Activated naive CD8-positive, alpha-beta T cell treated with anti-CD3 and anti-CD28 coated beads, Interleukin-2, amount 10 ng/mL, durations not matched to agents 7 days and 5 days (primary cell): Measurements from ENCODE around the gene FLAD1. TPM values are rescaled to one million over a fixed set of nuclear protein-coding genes. Genes with fewer than 3 reads are reported as not detected.

Experiments used
- ATAC-seq: fragments of 150-1000 bp; cut with Tn5 transposase; one replicate; pipeline ENCODE4 v1.10.0; 2021; ENCODE audit warnings: low read depth, moderate library complexity
- POLR2A ChIA-PET: fragments of 350-600 bp; sonication (Branson Sonifier 250); formaldehyde crosslinking; loops from one replicate; lab custom pipeline; 2021; ENCODE audit warnings: antibody characterized with exemption; lab: Charles Lee
- DNase-seq: peaks from one replicate; pipeline ENCODE4 v3.0.0; 2021
- H3K27ac Mint-ChIP-seq: one replicate; pipeline ENCODE4 v1.8.0; 2022; ENCODE audit warnings: mild to moderate bottlenecking, mixed read lengths
- H3K27me3 Mint-ChIP-seq: one replicate; pipeline ENCODE4 v1.8.0; 2022; ENCODE audit warnings: mild to moderate bottlenecking, moderate library complexity, mixed read lengths
- H3K36me3 Mint-ChIP-seq: one replicate; pipeline ENCODE4 v1.8.0; 2021; ENCODE audit warnings: mild to moderate bottlenecking, mixed read lengths
- H3K4me1 Mint-ChIP-seq: one replicate; pipeline ENCODE4 v1.8.0; 2021; ENCODE audit warnings: mixed read lengths
- H3K4me3 Mint-ChIP-seq: one replicate; pipeline ENCODE4 v1.8.0; 2022; ENCODE audit warnings: mild to moderate bottlenecking, moderate library complexity, mixed read lengths
- H3K9me3 Mint-ChIP-seq: one replicate; pipeline ENCODE4 v1.8.0; 2021; ENCODE audit warnings: mixed read lengths
- total RNA-seq, 2 experiments: library from RNA; stranded (reverse); gene quantifications; one replicate each; pipeline ENCODE4 v1.2.3, GENCODE V29; 2021

Gene FLAD1
- total RNA-seq, 2 experiments from 2014 or later: 46.2 to 48.9 TPM

DNA sequence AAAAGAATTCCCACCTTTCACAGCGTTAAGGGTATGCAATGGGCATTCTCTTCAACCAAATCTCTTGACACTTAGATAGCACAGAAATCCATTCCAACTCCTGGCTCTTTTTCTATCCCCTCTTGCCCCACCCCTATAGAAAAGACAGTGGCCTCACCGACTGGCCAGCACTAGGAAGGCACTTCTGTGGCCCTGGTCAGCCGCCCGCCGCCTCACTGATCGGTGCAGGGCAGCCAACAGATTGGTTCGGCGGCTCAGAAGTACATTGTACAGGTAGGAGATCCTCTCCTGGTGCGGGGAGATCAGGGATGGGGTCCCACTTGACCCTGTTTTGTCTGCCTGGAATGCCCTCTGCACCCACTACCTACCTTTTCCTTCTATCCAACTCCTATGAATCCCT, 41.2 kb downstream of the FLAD1 start:
- Mint-ChIP-seq H3K27ac (no peak overlapping the region), H3K36me3 (peaks cover 3% of the 10 kb centered on the region), H3K4me3 (no peak overlapping the region), H3K9me3 (no peaks in the 10 kb centered on the region), H3K4me1 (peaks cover 3% of the 10 kb centered on the region), H3K27me3 (peaks cover 12% of the 10 kb centered on the region)
- POLR2A ChIA-PET: no interaction called here
- ATAC-seq: no peak
- DNase-seq: no peak

DNA sequence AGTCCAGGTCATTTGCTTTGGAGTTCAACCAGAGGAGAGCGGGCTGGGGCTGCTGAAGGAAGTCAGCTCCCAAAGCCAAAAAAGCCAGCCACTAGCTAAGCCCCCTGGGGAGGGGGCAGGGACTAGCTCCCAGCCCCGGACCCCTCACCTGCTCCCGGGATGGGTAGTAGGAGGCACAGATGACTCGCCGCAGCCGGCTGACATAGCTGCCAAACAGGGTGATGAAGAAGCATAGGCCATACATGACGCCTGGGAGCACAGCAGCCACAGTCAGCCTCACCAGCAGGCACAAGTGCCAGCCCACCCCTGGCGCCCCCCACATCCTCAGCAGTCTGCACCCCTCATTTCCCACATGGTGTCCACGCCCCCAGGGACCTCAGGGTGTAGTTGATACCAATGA, 43.0 kb downstream of the FLAD1 start:
- no peaks in the 10 kb centered on the region for H3K9me3 Mint-ChIP-seq
- no peak overlapping the region for H3K27ac Mint-ChIP-seq
- H3K4me3 Mint-ChIP-seq: no peak overlapping the region
- no peaks in the 10 kb centered on the region for H3K4me1 Mint-ChIP-seq
- peaks cover 8% of the 10 kb centered on the region for H3K27me3 Mint-ChIP-seq
- POLR2A ChIA-PET: no interaction called here
- DNase-seq (no peak), ATAC-seq (no peak)
- H3K36me3 Mint-ChIP-seq: no peaks in the 10 kb centered on the region

DNA sequence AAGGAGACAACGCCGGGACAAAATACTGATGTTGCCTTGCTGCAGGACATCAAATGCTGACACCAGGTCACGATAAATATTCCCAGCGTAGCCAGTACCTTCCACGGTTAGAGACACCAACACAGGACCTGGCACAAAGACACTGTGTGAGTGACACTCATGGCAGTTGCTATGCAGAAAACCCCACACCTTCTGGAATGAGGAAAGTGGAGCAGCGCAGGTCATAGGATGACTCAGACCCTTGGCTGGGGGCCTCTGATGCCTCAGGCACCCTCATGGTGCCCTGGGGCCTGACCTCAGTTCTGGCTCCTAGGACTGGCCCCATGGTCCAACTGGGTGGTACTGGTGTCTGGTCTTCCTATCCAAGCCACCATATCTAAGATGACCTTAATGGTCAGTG, 43.4 kb downstream of the FLAD1 start:
- Mint-ChIP-seq H3K27ac (no peak overlapping the region), H3K9me3 (no peaks in the 10 kb centered on the region), H3K4me1 (no peaks in the 10 kb centered on the region), H3K36me3 (no peaks in the 10 kb centered on the region), H3K4me3 (no peak overlapping the region), H3K27me3 (peaks cover 8% of the 10 kb centered on the region)
- no peak for DNase-seq
- POLR2A ChIA-PET: no interaction called here
- ATAC-seq: no peak

DNA sequence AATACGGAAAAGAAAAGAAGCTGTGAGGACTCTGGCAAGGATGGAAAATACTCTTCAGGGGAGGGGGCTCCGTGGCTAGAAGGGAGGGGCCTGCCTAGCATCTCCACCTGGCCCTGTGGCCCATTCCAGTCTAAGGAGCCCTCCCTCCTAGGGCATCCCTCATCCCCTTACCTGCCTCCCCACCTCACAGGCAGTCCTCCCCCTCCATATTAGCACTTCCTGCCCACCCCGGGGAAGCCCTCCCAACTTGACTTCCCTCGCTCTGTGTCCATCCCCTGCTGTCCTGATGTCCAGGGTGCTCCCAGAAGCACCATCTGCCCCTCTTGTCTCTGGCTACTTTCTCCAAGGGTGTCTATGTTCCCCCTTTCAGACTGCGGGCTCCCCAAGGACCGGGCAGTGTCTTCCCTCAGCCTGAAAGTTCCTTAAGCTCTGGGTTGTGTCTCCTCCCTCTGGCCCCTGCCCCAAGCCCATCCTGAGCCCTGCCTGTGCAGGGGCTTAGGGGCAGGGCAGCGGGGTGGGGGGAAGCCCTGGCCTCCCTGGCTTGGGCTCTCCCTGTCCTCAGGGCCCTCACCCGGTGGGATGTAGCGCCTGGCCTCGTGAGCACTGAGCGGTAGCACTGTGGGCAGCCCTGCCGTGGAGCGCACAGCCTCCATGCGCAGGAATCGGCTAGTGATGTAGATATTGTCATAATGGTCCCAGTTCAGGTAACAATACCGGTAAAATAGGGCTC, 46.5 kb downstream of the FLAD1 start:
- POLR2A ChIA-PET: no interaction called here
- no peak overlapping the region for H3K4me3 Mint-ChIP-seq
- H3K4me1 Mint-ChIP-seq: no peaks in the 10 kb centered on the region
- no peaks in the 10 kb centered on the region for H3K9me3 Mint-ChIP-seq
- no peaks in the 10 kb centered on the region for H3K36me3 Mint-ChIP-seq
- peaks cover 6% of the 10 kb centered on the region for H3K27me3 Mint-ChIP-seq
- DNase-seq: no peak
- H3K27ac Mint-ChIP-seq: no peak overlapping the region
- no peak for ATAC-seq

DNA sequence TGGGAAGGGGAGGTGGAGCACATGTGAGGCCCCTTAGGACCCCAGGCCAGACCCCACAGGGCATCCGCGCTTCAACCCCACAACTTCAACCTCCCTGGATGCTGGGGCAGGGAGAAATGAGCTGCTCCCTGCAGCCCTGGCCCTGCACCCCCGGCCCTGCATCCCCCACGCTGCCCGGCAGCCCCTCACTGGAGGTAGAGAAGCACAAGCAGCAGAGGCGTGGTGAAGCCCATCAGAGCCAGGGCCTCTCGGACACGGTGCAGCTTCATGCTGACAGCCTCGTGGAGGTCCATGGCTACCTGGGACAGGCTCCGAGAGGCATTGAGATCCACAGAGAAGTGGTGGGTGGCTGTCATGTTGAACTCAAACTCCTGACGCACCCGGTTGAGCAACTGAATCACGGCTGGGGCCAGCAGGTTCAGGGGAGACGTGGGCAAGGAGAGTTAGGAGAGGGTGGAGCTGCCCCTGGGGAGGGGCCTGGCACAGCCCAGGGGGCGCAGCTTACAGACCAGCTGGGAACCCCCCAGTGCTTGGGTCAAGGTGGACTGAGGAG, 47.2 kb downstream of the FLAD1 start:
- H3K4me3 Mint-ChIP-seq: no peak overlapping the region
- peaks cover 7% of the 10 kb centered on the region for H3K27me3 Mint-ChIP-seq
- no peaks in the 10 kb centered on the region for H3K36me3 Mint-ChIP-seq
- H3K27ac Mint-ChIP-seq: no peak overlapping the region
- no peaks in the 10 kb centered on the region for H3K4me1 Mint-ChIP-seq
- no peak for ATAC-seq
- no peaks in the 10 kb centered on the region for H3K9me3 Mint-ChIP-seq
- POLR2A ChIA-PET: no interaction called here
- no peak for DNase-seq

DNA sequence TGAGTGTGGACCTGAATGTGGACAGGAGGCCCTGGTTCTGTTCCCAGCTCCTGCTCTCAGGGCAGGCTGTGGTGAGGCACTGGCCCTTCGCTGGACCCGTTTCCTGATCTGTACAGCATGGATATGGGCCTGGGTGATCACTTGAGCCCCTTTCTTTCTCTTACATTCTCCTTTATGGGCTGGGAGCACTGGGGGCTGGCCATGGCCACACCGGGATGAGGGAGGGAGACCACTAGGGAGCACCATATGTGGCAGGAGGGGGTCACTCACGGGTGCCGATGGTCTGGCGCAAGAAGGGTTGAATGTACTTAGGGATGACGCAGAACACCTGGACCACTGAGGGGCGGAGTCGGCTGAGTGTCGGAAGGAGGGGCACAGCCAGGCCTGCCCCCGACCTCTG, 47.8 kb downstream of the FLAD1 start:
- Mint-ChIP-seq H3K4me1 (no peaks in the 10 kb centered on the region), H3K36me3 (no peaks in the 10 kb centered on the region), H3K9me3 (no peaks in the 10 kb centered on the region), H3K4me3 (no peak overlapping the region), H3K27ac (no peak overlapping the region), H3K27me3 (peaks cover 4% of the 10 kb centered on the region)
- POLR2A ChIA-PET: no interaction called here
- DNase-seq (no peak), ATAC-seq (no peak)

DNA sequence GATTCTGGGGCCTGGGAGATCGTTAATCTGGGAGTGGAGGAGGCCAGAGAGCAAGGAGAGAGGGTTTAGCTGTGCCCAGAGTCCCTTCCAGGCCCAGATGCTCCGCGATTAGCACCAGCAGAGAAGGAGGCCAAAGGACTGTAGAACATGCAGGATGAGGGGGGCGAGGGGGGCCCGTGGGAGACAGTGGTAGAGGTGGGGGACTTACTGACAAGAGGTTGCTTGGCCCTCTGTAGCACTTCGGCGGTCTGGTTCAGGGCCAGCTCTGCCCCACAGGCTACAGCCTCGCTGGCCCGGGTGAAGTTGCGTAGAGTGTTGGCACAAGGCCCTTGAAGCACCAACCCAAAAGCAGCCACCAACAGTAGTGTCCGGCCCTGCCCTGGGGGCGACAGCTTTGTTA, 49.7 kb downstream of the FLAD1 start:
- Mint-ChIP-seq H3K36me3 (no peaks in the 10 kb centered on the region), H3K9me3 (no peaks in the 10 kb centered on the region), H3K4me3 (no peak overlapping the region), H3K4me1 (no peaks in the 10 kb centered on the region), H3K27ac (no peak overlapping the region), H3K27me3 (peaks cover 9% of the 10 kb centered on the region)
- POLR2A ChIA-PET: interaction anchor here (0.9 kb wide), 1 partner anchor 40 kb away, joined by 3 read pairs; the partner anchor contains the start of gene LENEP
- ATAC-seq (no peak), DNase-seq (no peak)

DNA sequence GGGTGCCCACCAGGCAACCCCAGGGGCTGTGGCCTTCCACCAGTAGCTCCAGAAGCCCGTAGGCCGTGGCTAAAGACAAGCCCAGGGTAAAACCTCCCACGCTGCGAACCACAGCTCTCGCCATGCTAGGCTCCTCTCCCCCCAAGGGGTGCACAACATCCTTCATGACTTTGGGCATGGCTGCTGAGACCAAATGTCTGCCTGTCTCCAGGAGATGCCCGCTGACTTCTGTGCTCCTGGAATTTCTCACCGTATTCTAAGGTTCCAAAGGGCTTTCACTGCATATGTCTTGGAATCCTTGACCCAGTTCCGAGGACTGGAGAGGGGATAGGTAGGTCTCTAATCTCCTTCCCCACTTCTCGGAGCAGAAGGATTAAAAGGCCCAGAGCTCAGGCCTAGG, 50.4 kb downstream of the FLAD1 start, which contains the start of the genes DCST1 and DCST2:
Gene DCST1 (plus strand): TSS at position 301 of the 400 bp plus-strand sequence. CDS start 213 bp downstream, outside the sequence.
Gene DCST2 (minus strand): TSS at position 258 of the 400 bp plus-strand sequence. CDS start 80 bp downstream, at position 178.
- Mint-ChIP-seq H3K27me3 (peaks cover 10% of the 10 kb centered on the region), H3K36me3 (no peaks in the 10 kb centered on the region), H3K9me3 (no peaks in the 10 kb centered on the region), H3K27ac (no peak within 1 kb of the TSS), H3K4me3 (no peak within 1 kb of the TSS), H3K4me1 (peaks cover 1% of the 10 kb centered on the region)
- no peak for ATAC-seq
- POLR2A ChIA-PET: interaction anchor here (0.9 kb wide), 1 partner anchor 41 kb away, joined by 3 read pairs; the partner anchor contains the start of gene LENEP
- DNase-seq: no peak

DNA sequence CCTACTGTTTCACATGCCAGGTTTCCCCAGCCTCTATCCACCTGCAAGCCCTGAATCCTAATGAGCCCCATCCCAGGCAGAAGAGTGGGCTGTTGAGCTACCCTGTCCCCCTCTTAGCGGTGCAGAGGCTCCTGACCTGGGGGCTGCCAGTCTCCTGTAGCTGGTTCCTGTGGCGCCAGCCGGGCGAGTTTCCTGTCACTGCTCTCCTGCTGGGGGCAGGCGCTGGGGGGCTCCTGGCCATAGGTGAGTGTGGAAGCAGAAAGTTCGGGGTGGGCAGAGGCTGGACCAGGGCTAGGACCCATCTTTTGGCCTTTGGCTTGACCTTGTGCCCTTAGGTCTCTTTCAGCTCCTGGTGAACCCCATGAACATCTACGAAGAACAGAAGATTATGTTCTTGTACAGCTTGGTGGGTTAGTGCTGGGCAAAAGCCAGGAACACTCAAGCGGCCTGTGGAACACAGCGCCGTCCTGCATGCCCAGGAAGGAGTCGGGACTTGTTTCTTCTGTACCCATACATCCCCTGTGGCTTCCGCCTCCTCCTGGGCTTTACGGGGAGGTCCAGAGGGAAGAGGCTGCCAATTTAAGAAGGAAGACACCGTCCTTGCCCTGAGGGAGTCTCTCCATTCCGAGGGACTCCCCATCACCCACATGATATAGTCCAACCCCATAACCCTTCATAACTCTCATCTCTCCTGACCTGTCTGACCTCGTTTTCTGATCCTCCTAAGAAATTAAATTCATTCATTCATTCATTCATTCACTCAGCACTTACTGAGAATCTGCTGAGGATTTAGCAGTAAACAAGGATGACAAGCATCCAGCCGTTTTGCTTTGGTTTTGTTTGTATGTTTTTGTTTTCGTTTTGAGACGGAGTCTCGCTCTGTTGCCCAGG, 51.4 kb downstream of the FLAD1 start:
- POLR2A ChIA-PET: no interaction called here
- no peak for ATAC-seq
- no peak overlapping the region for H3K27ac Mint-ChIP-seq

DNA sequence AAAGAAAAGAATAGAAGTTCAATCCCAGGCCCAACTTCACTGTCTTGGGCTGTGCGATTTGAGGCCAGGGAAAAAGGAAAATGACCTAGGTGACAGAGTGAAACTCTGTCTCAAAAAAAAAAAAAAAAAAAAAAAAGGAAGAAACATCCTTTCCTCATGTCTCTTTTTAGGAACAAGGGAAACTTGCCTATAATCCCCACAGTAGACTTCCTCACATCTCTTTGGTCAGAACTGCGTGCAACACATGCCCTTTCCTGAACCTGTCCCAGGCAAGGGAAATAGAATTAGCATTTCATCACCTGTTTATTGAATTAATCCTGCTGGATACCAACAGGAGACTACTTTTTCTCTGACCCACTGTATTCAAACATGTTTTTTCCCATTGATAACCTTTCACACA, 52.8 kb downstream of the FLAD1 start:
- POLR2A ChIA-PET: no interaction called here
- no peak overlapping the region for H3K4me3 Mint-ChIP-seq
- DNase-seq (no peak), ATAC-seq (no peak)
- peaks cover 15% of the 10 kb centered on the region for H3K27me3 Mint-ChIP-seq
- H3K27ac Mint-ChIP-seq: no peak overlapping the region
- no peaks in the 10 kb centered on the region for H3K36me3 Mint-ChIP-seq
- no peaks in the 10 kb centered on the region for H3K9me3 Mint-ChIP-seq
- peaks cover 8% of the 10 kb centered on the region for H3K4me1 Mint-ChIP-seq

More for the DNA sequence above, 51.4 kb downstream of the FLAD1 start:
- Mint-ChIP-seq H3K36me3 (no peaks in the 10 kb centered on the region), H3K4me1 (peaks cover 8% of the 10 kb centered on the region), H3K9me3 (no peaks in the 10 kb centered on the region), H3K27me3 (peaks cover 15% of the 10 kb centered on the region), H3K4me3 (no peak overlapping the region)
- DNase-seq: no peak

DNA sequence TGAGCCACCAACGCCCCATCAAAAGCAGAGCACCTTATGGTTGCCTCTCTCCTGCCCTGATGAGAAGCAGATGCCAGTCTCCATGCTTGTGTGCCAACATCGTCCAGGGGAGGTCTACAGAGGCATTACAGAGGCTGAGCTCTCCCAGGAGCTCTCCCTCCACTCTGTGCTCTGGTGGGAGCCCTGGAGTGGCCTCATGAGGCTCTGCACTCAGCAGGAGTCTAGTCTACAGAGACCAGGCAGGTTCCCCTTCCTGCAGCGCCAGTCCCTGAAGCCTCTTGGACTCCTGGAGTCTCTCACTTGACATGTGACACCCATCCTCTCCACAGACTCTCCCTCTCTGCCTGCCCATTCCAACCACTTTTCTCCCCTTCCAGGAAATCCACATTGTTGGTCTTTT, 53.9 kb downstream of the FLAD1 start:
- Mint-ChIP-seq H3K4me3 (no peak overlapping the region), H3K36me3 (no peaks in the 10 kb centered on the region), H3K27me3 (peaks cover 20% of the 10 kb centered on the region), H3K9me3 (no peaks in the 10 kb centered on the region), H3K27ac (no peak overlapping the region), H3K4me1 (peaks cover 8% of the 10 kb centered on the region)
- no peak for ATAC-seq
- no peak for DNase-seq
- POLR2A ChIA-PET: interaction anchor here (0.9 kb wide), 1 partner anchor 14 kb away, joined by 5 read pairs; the partner anchor contains the start of gene ADAM15

DNA sequence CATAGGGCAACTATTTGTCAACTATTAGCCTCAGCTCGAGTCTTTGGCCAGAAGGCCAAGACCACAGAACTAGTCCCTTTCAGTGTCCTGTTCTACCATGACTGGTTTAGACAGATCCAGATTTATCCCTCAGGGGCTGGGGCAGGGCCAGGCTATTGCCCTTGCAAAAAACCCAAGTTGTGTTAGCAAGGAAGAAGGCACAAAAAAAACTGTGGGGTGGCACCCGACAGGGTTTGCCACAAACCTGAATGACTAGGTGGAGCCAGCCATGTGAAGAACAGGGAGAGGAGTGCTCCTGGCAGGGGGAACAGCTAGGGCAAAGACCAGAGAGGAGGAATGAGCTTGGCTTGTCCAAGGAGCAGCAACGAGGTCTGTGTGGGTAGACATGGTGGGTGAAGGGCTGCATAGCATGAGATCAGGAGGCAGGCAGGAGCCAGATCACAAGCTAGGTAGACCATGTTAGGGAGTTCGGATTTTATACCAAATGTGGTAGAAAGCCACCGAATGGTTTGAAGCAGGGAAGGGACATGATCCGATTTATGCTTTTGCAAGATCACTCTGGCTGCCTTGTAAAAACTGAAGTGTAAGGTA, 54.8 kb downstream of the FLAD1 start:
- Mint-ChIP-seq H3K4me3 (no peak overlapping the region), H3K4me1 (peaks cover 8% of the 10 kb centered on the region), H3K27ac (no peak overlapping the region), H3K9me3 (no peaks in the 10 kb centered on the region), H3K27me3 (peaks cover 24% of the 10 kb centered on the region), H3K36me3 (no peaks in the 10 kb centered on the region)
- POLR2A ChIA-PET: interaction anchor here (0.9 to 1.1 kb wide), 2 partner anchors 13 to 27 kb away, joined by 3 to 5 read pairs; partner anchors contain the start of gene ADAM15
- DNase-seq: no peak
- no peak for ATAC-seq
